ENCODE measurements around the gene GPR85. TPM values are rescaled to one million over a fixed set of nuclear protein-coding genes. Genes with fewer than 3 reads are reported as not detected.

The GPR85 gene
- total RNA-seq, 2 donors from 2014 or later: 0.26 to 0.33 TPM

DNA sequence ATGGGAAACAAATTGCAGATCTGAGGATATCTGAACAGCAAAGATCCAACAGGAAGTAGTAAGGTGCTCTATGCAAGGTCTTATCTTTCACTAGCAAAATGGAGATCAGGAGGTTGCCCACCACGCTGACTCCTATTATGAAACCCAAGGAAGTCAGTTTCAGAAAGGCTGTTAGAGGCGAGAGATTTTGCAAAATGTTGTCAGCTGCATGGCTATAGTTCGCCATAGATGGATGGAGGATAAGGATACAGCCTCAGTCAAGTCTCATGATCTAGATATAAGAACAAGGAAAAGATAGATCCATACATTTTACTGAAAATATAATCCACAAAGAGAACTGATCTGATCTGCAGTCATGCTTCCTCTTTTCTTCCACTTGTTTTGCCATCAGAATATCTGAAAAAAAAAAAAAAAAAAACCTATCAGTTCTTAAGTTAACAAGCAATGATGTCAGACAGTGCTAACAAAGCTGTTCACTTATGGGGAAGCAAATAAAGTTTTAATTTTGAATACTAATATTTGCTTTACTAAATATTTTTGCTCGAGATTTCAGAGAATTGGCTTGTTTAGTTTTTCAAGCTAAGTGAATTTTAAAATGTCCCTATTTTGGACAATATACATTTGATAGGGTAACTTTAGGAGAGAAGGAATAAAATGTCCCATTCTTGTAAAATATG is 2.0 kb downstream of the GPR85 start:
- intact Hi-C loops (cut with DNase I): no loop called here
- no peak overlapping the region for H3K27ac ChIP-seq
- H3K27me3 ChIP-seq: no peaks in the 10 kb centered on the region
- TF ChIP-seq, protein P1, sequence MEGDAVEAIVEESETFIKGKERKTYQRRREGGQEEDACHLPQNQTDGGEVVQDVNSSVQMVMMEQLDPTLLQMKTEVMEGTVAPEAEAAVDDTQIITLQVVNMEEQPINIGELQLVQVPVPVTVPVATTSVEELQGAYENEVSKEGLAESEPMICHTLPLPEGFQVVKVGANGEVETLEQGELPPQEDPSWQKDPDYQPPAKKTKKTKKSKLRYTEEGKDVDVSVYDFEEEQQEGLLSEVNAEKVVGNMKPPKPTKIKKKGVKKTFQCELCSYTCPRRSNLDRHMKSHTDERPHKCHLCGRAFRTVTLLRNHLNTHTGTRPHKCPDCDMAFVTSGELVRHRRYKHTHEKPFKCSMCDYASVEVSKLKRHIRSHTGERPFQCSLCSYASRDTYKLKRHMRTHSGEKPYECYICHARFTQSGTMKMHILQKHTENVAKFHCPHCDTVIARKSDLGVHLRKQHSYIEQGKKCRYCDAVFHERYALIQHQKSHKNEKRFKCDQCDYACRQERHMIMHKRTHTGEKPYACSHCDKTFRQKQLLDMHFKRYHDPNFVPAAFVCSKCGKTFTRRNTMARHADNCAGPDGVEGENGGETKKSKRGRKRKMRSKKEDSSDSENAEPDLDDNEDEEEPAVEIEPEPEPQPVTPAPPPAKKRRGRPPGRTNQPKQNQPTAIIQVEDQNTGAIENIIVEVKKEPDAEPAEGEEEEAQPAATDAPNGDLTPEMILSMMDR (IDR thresholded peaks at IDR 0.05): no peak
- TF ChIP-seq POLR2A (IDR thresholded peaks at IDR 0.05): no peak
- no peak overlapping the region for H3K4me3 ChIP-seq
- ATAC-seq (no peak), DNase-seq (no peak)
- WGBS, 2 donors: 64 to 76% methylated on average over 4 of the region's 4 CpGs
- H3K9me3 ChIP-seq: no peaks in the 10 kb centered on the region
- peaks cover 6% of the 10 kb centered on the region for H3K4me1 ChIP-seq
- H3K36me3 ChIP-seq (replicated peaks in 1 of 2; ENCODE audit: insufficient read depth in 1 of 2, low read depth in 2 of 2): no peaks in the 10 kb centered on the region

DNA sequence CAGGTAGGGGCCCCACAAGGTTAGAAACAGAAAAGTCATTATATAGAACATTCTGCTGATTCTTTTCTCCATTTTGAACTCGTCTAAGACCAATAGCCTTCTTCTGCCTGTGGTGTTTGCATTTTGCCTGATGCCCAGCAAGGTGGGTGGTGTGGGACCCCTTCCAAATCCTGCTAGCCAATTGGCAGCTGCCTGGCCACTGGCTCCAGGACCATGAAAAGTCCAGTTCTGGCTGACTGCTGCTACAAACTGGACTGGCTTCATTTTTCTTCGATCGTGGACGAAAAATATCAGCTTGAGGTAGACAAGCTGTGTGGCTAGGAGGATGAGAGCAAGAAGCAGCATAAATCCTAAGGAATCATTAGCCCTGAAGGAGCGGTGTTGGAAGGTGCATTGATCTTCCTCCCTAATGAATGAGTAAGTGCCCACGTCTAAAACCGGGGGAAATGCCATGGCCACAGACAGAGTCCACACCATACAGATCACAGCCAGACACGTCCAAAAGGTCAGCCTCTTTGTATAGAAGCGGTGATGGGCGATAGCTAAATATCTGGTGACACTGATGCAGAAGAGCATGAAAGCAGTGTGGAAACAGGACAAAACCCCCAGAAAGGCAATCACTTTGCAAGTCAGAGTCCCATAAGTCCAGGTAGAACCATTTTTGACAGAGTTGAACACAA is 2.7 kb downstream of the GPR85 start:
- DNase-seq (no peak), ATAC-seq (no peak)
- 76 to 79% methylated on average over 10 of the region's 10 CpGs for WGBS, 2 donors
- no peak overlapping the region for H3K4me3 ChIP-seq
- H3K9me3 ChIP-seq: no peaks in the 10 kb centered on the region
- H3K27me3 ChIP-seq: no peaks in the 10 kb centered on the region
- intact Hi-C loops (cut with DNase I): no loop called here
- H3K4me1 ChIP-seq: peaks cover 6% of the 10 kb centered on the region
- no peak overlapping the region for H3K27ac ChIP-seq
- TF ChIP-seq, protein P1 (IDR thresholded peaks at IDR 0.05): no peak
- no peak for TF ChIP-seq POLR2A (IDR thresholded peaks at IDR 0.05)
- H3K36me3 ChIP-seq (replicated peaks in 1 of 2; ENCODE audit: insufficient read depth in 1 of 2, low read depth in 2 of 2): no peaks in the 10 kb centered on the region

DNA sequence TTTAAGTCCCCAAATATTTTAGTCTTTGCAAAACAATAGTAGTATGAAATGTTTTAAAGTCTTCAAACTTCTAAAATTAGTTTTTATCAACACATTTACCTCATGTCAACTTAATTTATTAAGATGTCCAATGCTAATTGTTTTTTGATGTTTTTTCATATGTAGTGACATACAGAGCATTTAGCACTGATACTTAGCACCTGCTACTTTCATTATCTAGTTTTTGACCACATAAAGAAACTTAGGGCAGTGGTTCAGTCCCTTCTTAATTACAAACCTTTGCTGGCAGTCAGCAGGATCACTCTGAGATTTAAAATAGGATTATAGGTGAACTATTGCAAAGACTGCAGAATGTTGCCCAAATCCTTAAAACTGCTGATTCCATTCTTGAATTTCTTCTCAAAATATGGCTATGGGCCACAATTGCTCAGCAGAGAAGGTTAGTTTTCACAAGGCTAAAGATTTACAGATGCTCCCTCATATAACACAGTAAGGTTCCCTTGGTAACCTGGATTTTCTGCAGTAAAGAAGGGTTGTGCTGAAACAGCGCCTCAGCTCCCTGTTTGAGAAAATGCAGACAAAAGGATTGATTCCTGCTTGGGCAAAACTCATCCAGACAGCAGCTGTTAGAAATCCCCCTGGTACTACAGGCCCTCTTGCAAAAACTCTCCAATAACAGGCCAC is 3.4 kb downstream of the GPR85 start:
- DNase-seq (no peak), ATAC-seq (no peak)
- peaks cover 6% of the 10 kb centered on the region for H3K4me1 ChIP-seq
- no peak overlapping the region for H3K4me3 ChIP-seq
- no peaks in the 10 kb centered on the region for H3K9me3 ChIP-seq
- H3K27me3 ChIP-seq: no peaks in the 10 kb centered on the region
- intact Hi-C loops (cut with DNase I): no loop called here
- WGBS, 2 donors: 96 to 100% methylated on average over 1 of the region's 1 CpG
- no peak overlapping the region for H3K27ac ChIP-seq
- H3K36me3 ChIP-seq (replicated peaks in 1 of 2; ENCODE audit: insufficient read depth in 1 of 2, low read depth in 2 of 2): no peaks in the 10 kb centered on the region
- TF ChIP-seq POLR2A (IDR thresholded peaks at IDR 0.05): no peak
- TF ChIP-seq, protein P1 (IDR thresholded peaks at IDR 0.05): no peak

DNA sequence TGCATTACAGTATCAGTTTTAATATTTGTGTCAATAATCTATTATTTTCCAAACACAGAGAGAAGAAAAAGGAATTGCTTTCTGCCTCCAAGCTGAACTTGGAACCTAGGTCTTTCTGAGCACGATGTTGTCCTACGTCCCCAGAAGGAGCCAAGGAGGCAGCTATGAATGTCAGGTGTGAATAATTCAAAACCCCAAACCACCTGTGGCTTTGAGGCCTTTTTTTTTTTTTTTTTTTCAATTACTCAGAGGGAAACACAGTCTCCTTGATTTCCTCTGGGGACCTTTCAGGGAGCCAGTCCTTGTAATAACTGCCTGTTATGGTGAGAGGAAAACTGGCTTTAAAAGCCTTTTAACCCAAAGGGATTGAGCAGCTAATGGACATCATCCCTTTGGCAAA is 8.3 kb downstream of the GPR85 start:
- ATAC-seq (no peak), DNase-seq (no peak)
- TF ChIP-seq, protein P1 (IDR thresholded peaks at IDR 0.05): no peak
- TF ChIP-seq POLR2A (IDR thresholded peaks at IDR 0.05): no peak
- WGBS, 2 donors: 69 to 76% methylated on average over 2 of the region's 2 CpGs
- Histone ChIP-seq H3K4me3 (no peak overlapping the region), H3K27ac (no peak overlapping the region), H3K27me3 (no peaks in the 10 kb centered on the region), H3K4me1 (no peaks in the 10 kb centered on the region), H3K9me3 (no peaks in the 10 kb centered on the region), H3K36me3 (replicated peaks in 1 of 2; ENCODE audit: insufficient read depth in 1 of 2, low read depth in 2 of 2) (no peaks in the 10 kb centered on the region)
- intact Hi-C loops (cut with DNase I): no loop called here

All from body of pancreas (tissue), 4 donors.